ENCODE data around the gene GRIK1.
"Not testable (repeated sequence)": the region's sequence is repeated elsewhere in the genome, so short reads cannot be mapped to it uniquely, and the experiment has no call there.

GRIK1 gene

GRCh38 chr21:29939924-29940275, at the start of gene GRIK1:
Gene GRIK1, minus strand, starts transcription at chr21:29939996.
- no peak for DNase-seq

- no peak for DNase-seq
Observed at GRCh38 chr21:29987762-29988161, 48.0 kb upstream of the GRIK1 start.

- DNase-seq: no peak
Observed at GRCh38 chr21:29985866-29986265, 46.1 kb upstream of the GRIK1 start.

GRCh38 chr21:29979043-29979442, 39.2 kb upstream of the GRIK1 start:
- no peak for DNase-seq

- DNase-seq: no peak
Observed at GRCh38 chr21:29975776-29976175, 36.0 kb upstream of the GRIK1 start.

- no peak for DNase-seq
Observed at GRCh38 chr21:29973258-29973657, 33.5 kb upstream of the GRIK1 start.

GRCh38 chr21:29961291-29962027, 21.7 kb upstream of the GRIK1 start:
- DNase-seq: no peak

- DNase-seq: no peak
Observed at GRCh38 chr21:29958551-29958950, 18.8 kb upstream of the GRIK1 start.

- DNase-seq: not testable (repeated sequence)
Observed at GRCh38 chr21:29958035-29958434, 18.2 kb upstream of the GRIK1 start.

- no peak for DNase-seq
Observed at GRCh38 chr21:29953690-29954089, 13.9 kb upstream of the GRIK1 start.

- no peak for DNase-seq
Observed at GRCh38 chr21:29953072-29953471, 13.3 kb upstream of the GRIK1 start.

GRCh38 chr21:29951911-29952310, 12.1 kb upstream of the GRIK1 start:
- no peak for DNase-seq

GRCh38 chr21:29949991-29950390, 10.2 kb upstream of the GRIK1 start:
- no peak for DNase-seq

GRCh38 chr21:29947119-29947518, 7.3 kb upstream of the GRIK1 start:
- no peak for DNase-seq

GRCh38 chr21:29943885-29944284, 4.1 kb upstream of the GRIK1 start:
- DNase-seq: no peak

- no peak for DNase-seq
Observed at GRCh38 chr21:29942034-29942433, 2.2 kb upstream of the GRIK1 start.

GRCh38 chr21:29940991-29941390, 1.2 kb upstream of the GRIK1 start:
- no peak for DNase-seq

- DNase-seq: no peak
Observed at GRCh38 chr21:29940361-29940760, 565 bp upstream of the GRIK1 start.

- no peak for DNase-seq
Observed at GRCh38 chr21:29939104-29939923, 482 bp downstream of the GRIK1 start.

- DNase-seq: no peak
Observed at GRCh38 chr21:29938776-29939103, 1.1 kb downstream of the GRIK1 start.

- DNase-seq: no peak
Observed at GRCh38 chr21:29933088-29933487, 6.7 kb downstream of the GRIK1 start.

- DNase-seq: no peak
Observed at GRCh38 chr21:29928537-29928936, 11.3 kb downstream of the GRIK1 start.

GRCh38 chr21:29920938-29921337, 18.9 kb downstream of the GRIK1 start:
- no peak for DNase-seq

- DNase-seq: no peak
Observed at GRCh38 chr21:29914326-29914725, 25.5 kb downstream of the GRIK1 start.

GRCh38 chr21:29909571-29909970, 30.2 kb downstream of the GRIK1 start:
- no peak for DNase-seq

Measured in activated CD4-positive, alpha-beta T cell treated with anti-CD3 and anti-CD28 coated beads, Interleukin-10, Interleukin-2, amounts not matched to agents 100 ng/mL and 50 ng/mL, durations not matched to agents 16 hours and 8 hours (primary cell).